ENCODE measurements around the gene PRSS27.

- no peak for TF ChIP-seq POLR2A (IDR thresholded peaks at IDR 0.05; ENCODE audit: low read length)
- no peak for TF ChIP-seq GATA1 (IDR thresholded peaks at IDR 0.05; ENCODE audit: low read depth, low read length)
Measured at GRCh38 chr16:2769675-2770056, 49.6 kb upstream of the PRSS27 start.
